Tibial artery (tissue), 4 donors: ENCODE data around the gene OCSTAMP.

Experiments
- DNase-seq, 2 donors: peaks; one replicate each; pipeline ENCODE4 v3.0.0-alpha.2; 2019
- H3K27ac ChIP-seq, 2 donors: fragments of 200-600 bp; sonication (generic) in 1 of 2; 1 replicate in 1 of 2; 2 replicates in 1 of 2; pipeline ENCODE4 v1.5.1; 2018 to 2019; ENCODE audit warnings: mild to moderate bottlenecking in 1 of 2
- H3K27me3 ChIP-seq, 2 donors: fragments of 200-600 bp; sonication (generic) in 1 of 2; one replicate each; pipeline versions ENCODE4 v1.5.1 to v1.6.0; 2016 to 2019
- H3K36me3 ChIP-seq, 3 donors: fragments of 200-600 bp; sonication (generic) in 2 of 3; one replicate each; pipeline ENCODE4 v1.5.1; 2016 to 2019; ENCODE audit warnings: mild to moderate bottlenecking in 2 of 3
- H3K4me1 ChIP-seq, 4 donors: fragments of 200-600 bp; sonication (generic) in 2 of 4; 1 replicate in 3 of 4; 2 replicates in 1 of 4; pipeline ENCODE4 v1.5.1; 2016 to 2019
- H3K4me3 ChIP-seq, 2 donors: fragments of 200-600 bp; sonication (generic) in 1 of 2; 1 replicate in 1 of 2; 2 replicates in 1 of 2; pipeline ENCODE4 v1.5.1; 2018 to 2019; ENCODE audit warnings: mild to moderate bottlenecking in 2 of 2
- H3K9me3 ChIP-seq, 3 donors: fragments of 200-600 bp; sonication (generic) in 1 of 3; one replicate each; pipeline ENCODE4 v1.5.1; 2016 to 2019
- CTCF ChIP-seq, 2 experiments: fragments of 200-600 bp in 1 of 2; fragments of 450-650 bp in 1 of 2; IDR thresholded peaks; one replicate each; pipeline ENCODE4 v1.5.1; 2017 to 2019; ENCODE audit warnings: antibody characterized with exemption in 2 of 2, mild to moderate bottlenecking in 1 of 2, moderate library complexity in 1 of 2
- intact Hi-C: fragments of 100-400 bp; cut with DNase I; formaldehyde crosslinking; loops from one replicate; pipeline ENCODE4 v1.15.0; 2023; ENCODE audit warnings: low total_unique reads

The OCSTAMP gene, protein sequence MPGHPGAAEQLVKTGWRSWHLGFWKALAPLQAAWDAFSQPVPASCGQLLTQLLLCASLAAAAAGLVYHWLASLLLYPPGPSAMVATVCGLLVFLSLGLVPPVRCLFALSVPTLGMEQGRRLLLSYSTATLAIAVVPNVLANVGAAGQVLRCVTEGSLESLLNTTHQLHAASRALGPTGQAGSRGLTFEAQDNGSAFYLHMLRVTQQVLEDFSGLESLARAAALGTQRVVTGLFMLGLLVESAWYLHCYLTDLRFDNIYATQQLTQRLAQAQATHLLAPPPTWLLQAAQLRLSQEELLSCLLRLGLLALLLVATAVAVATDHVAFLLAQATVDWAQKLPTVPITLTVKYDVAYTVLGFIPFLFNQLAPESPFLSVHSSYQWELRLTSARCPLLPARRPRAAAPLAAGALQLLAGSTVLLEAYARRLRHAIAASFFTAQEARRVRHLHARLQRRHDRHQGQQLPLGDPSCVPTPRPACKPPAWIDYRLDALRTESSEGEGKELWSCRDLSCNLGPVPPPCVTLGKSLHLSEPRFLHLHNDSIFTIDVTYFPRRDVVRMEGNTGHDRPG

GRCh38 chr20:46550461-46550860 is at the start of gene OCSTAMP:
OCSTAMP (minus strand) TSS chr20:46550654; CDS start chr20:46550560, 94 bp downstream.
- Histone ChIP-seq H3K4me1 (no peaks in the 10 kb centered on the region), H3K4me3 (no peak within 1 kb of the TSS), H3K36me3 (no peaks in the 10 kb centered on the region), H3K9me3 (no peaks in the 10 kb centered on the region), H3K27me3 (peaks cover 0 to 31% of the 10 kb centered on the region in 2 donors), H3K27ac (no peak within 1 kb of the TSS)
- intact Hi-C loops = no loop called here
- TF ChIP-seq CTCF (IDR thresholded peaks at IDR 0.05) = no peak
- no peak for DNase-seq

DNA sequence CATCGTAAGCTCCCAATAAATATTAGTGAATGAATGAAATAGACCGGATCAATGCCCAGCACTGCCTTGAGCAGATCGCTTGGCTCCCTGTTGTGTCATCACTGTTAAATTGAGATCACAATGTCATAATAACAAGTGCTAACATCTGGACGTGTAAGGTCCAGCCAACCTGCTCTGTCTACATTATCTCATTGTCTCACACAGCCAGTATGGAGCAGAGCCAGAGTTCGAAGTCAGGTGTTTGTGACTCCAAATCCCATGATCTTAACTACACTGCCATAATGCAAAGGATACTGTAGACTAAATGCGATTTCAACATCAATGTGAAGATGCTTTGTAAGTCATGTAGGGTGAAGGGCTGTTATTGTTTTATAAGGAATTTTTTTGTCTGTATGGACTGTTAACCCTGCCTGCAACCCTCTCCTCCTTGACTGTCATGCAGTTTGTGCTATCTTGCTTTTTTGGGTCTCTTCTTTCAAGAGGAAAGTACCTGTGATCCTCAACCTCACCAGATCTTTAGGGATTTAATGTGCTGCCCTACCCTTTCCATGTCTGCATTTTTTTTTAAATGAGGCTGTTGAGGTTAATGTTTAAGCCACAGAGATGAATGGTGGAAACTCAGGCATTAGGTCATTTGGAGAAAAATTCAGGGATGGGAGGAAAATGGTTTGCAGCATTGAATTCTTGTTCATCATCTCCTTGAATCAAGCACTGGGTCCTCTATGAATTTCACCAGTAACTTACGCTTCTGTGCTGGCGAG is 49.0 kb upstream of the OCSTAMP start:
- Histone ChIP-seq H3K9me3 (no peaks in the 10 kb centered on the region), H3K27ac (no peak overlapping the region), H3K4me1 (no peaks in the 10 kb centered on the region), H3K27me3 (no peaks in the 10 kb centered on the region), H3K4me3 (no peak overlapping the region), H3K36me3 (no peaks in the 10 kb centered on the region)
- intact Hi-C loops = no loop called here
- TF ChIP-seq CTCF (IDR thresholded peaks at IDR 0.05) = no peak
- DNase-seq = no peak

GRCh38 chr20:46595933-46596332 is 45.5 kb upstream of the OCSTAMP start:
- no peaks in the 10 kb centered on the region for H3K4me1 ChIP-seq
- no peaks in the 10 kb centered on the region for H3K9me3 ChIP-seq
- DNase-seq = no peak
- H3K27ac ChIP-seq = no peak overlapping the region
- no peak for TF ChIP-seq CTCF (IDR thresholded peaks at IDR 0.05)
- H3K36me3 ChIP-seq = no peaks in the 10 kb centered on the region
- no peak overlapping the region for H3K4me3 ChIP-seq
- intact Hi-C loops = no loop called here
- H3K27me3 ChIP-seq = no peaks in the 10 kb centered on the region

- no peak for DNase-seq
- intact Hi-C loops = no loop called here
- no peak for TF ChIP-seq CTCF (IDR thresholded peaks at IDR 0.05)
Observed at GRCh38 chr20:46594725-46595124, 44.3 kb upstream of the OCSTAMP start.

DNA sequence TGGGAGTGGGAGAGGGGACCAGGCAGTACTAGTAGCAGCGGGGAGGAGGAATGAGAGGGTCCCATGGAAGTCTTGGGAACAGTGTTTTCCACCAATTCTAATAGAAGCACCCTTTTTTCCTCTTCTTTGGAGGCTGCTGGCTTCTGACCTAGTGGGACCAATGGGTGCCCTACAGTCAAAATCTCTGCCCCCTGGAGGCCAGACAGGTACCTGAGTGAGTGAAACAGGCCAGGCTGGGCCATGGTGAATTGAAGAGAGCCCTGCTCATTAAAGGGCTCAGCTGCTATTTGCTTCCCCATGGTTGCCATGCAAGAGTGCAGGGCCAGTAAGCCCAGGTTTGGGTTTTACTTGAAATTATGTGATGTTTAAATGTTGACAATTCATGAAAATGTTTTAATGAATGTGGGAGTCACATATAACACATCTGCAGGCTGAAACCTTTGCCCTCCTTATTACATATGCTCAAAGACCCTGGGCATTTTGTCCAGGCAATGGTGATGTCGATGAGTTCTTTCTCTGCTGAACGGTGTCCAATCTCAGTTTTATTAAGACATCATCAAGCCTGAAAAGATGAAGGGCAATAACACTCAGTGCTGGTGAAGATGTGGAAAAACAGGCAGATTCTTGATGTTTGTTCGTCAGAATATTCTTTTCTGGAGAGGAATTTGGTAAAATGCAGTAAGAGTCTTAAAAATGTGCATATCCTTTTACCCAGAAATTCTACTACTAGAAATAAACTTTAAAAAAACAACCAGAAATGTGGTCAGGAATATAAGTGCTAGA is 42.3 kb upstream of the OCSTAMP start:
- intact Hi-C loops = no loop called here

More at GRCh38 chr20:46594725-46595124, 44.3 kb upstream of the OCSTAMP start:
- no peaks in the 10 kb centered on the region for H3K27me3 ChIP-seq
- H3K36me3 ChIP-seq = no peaks in the 10 kb centered on the region
- H3K4me1 ChIP-seq = no peaks in the 10 kb centered on the region
- no peak overlapping the region for H3K27ac ChIP-seq
- H3K4me3 ChIP-seq = no peak overlapping the region
- H3K9me3 ChIP-seq = no peaks in the 10 kb centered on the region

More for the DNA sequence above, 42.3 kb upstream of the OCSTAMP start:
- Histone ChIP-seq H3K9me3 (no peaks in the 10 kb centered on the region), H3K27me3 (no peaks in the 10 kb centered on the region), H3K36me3 (no peaks in the 10 kb centered on the region), H3K4me1 (no peaks in the 10 kb centered on the region), H3K27ac (no peak overlapping the region), H3K4me3 (no peak overlapping the region)
- no peak for DNase-seq
- no peak for TF ChIP-seq CTCF (IDR thresholded peaks at IDR 0.05)
